B cell (primary cell): ENCODE data around the gene CSF1.

Experiments
- EZH2 ChIP-seq: IDR thresholded peaks from 2 replicates; pipeline ENCODE4 v1.6.1; 2012; ENCODE audit warnings: borderline replicate concordance, low read depth, mild to moderate bottlenecking, moderate library complexity, low read length; ENCODE audit not compliant: insufficient read depth, poor library complexity, severe bottlenecking
- TF ChIP-seq, protein P1 (sequence below): fragments of 200-600 bp; IDR thresholded peaks from one replicate; pipeline ENCODE4 v1.8.0; 2022; ENCODE audit warnings: antibody characterized with exemption, mild to moderate bottlenecking

DNA sequence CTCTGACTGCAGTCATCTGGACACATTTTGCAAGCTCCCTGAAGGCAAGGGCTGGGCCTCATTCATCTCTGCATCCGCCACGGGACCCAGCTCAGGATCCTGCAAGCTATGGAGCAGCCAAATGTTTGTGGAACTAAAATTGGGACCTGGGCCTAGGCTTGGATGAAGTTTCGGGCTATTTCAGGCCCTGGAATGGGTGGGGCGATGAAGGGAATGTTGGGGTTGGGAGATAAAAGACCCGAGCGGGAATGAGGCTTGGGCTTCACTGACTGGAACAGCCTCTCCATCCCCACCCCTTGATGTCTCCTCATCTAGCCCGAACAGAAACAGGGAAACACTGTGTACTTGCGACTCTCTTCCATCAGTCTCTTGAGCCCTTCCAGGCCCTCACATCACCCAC, 66.6 kb downstream of the CSF1 start:
- TF ChIP-seq, protein P1, sequence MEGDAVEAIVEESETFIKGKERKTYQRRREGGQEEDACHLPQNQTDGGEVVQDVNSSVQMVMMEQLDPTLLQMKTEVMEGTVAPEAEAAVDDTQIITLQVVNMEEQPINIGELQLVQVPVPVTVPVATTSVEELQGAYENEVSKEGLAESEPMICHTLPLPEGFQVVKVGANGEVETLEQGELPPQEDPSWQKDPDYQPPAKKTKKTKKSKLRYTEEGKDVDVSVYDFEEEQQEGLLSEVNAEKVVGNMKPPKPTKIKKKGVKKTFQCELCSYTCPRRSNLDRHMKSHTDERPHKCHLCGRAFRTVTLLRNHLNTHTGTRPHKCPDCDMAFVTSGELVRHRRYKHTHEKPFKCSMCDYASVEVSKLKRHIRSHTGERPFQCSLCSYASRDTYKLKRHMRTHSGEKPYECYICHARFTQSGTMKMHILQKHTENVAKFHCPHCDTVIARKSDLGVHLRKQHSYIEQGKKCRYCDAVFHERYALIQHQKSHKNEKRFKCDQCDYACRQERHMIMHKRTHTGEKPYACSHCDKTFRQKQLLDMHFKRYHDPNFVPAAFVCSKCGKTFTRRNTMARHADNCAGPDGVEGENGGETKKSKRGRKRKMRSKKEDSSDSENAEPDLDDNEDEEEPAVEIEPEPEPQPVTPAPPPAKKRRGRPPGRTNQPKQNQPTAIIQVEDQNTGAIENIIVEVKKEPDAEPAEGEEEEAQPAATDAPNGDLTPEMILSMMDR = no peak
- no peak for TF ChIP-seq EZH2
